OCI-LY1 (cell line): ENCODE results near the gene HOMER2.

ENCODE experiments used
- H2AFZ ChIP-seq: fragments of 200-600 bp; sonication (generic), shearing (Covaris generic); 2 replicates; pipeline ENCODE4 v1.6.0; 2014; ENCODE audit warnings: antibody characterized with exemption, mild to moderate bottlenecking, low read length
- H3F3A ChIP-seq: fragments of 200-600 bp; sonication (generic), shearing (Covaris generic); 2 replicates; pipeline ENCODE4 v1.6.0; 2014; ENCODE audit warnings: mild to moderate bottlenecking, antibody characterized with exemption, low read length, moderate library complexity; ENCODE audit not compliant: insufficient read depth
- H3K27ac ChIP-seq: fragments of 200-600 bp; sonication (generic); 2 replicates; pipeline ENCODE4 v1.5.1; 2014; ENCODE audit warnings: low read length, mixed run types, mild to moderate bottlenecking, low read depth; ENCODE audit not compliant: poor library complexity, severe bottlenecking
- H3K27me3 ChIP-seq: fragments of 200-600 bp; sonication (generic); 2 replicates; pipeline ENCODE4 v1.6.0; 2014; ENCODE audit warnings: antibody characterized with exemption, mild to moderate bottlenecking, low read length, moderate library complexity; ENCODE audit not compliant: insufficient read depth
- H3K36me3 ChIP-seq: fragments of 200-600 bp; sonication (generic); 2 replicates; pipeline ENCODE4 v1.6.1; 2014; ENCODE audit warnings: mild to moderate bottlenecking, antibody characterized with exemption, low read length, moderate library complexity, mixed read lengths; ENCODE audit not compliant: insufficient read depth
- H3K4me1 ChIP-seq: fragments of 200-600 bp; sonication (generic); 2 replicates; pipeline ENCODE4 v1.5.1; 2014; ENCODE audit warnings: mild to moderate bottlenecking, low read length, moderate library complexity; ENCODE audit not compliant: insufficient read depth, severe bottlenecking
- H3K4me2 ChIP-seq: fragments of 200-600 bp; sonication (generic), shearing (Covaris generic); 2 replicates; pipeline ENCODE4 v1.6.1; 2014; ENCODE audit warnings: low read length
- H3K4me3 ChIP-seq: fragments of 200-600 bp; sonication (generic); 2 replicates; pipeline ENCODE4 v1.5.1; 2014; ENCODE audit warnings: low read length, low read depth, mild to moderate bottlenecking, mixed read lengths; ENCODE audit not compliant: poor library complexity, severe bottlenecking
- H3K79me2 ChIP-seq: fragments of 200-600 bp; shearing (Covaris generic); 2 replicates; pipeline ENCODE4 v1.6.1; 2016; ENCODE audit warnings: mixed run types, low read length, mixed read lengths; ENCODE audit not compliant: insufficient read depth
- H3K9ac ChIP-seq: fragments of 200-600 bp; sonication (generic), shearing (Covaris generic); 2 replicates; pipeline ENCODE4 v1.6.1; 2014; ENCODE audit warnings: mild to moderate bottlenecking, low read length, mixed read lengths
- H3K9me2 ChIP-seq: fragments of 200-600 bp; sonication (generic), shearing (Covaris generic); 2 replicates; pipeline ENCODE4 v1.6.1; 2014; ENCODE audit warnings: low read depth, mild to moderate bottlenecking, low read length, mixed read lengths
- H3K9me3 ChIP-seq: fragments of 200-600 bp; shearing (Covaris generic); 2 replicates; pipeline ENCODE4 v1.6.1; 2014; ENCODE audit warnings: low read length, mixed read lengths
- H4K20me1 ChIP-seq: fragments of 200-600 bp; sonication (generic), shearing (Covaris generic); 2 replicates; pipeline ENCODE4 v1.6.0; 2016; ENCODE audit warnings: mild to moderate bottlenecking, low read length; ENCODE audit not compliant: insufficient read depth
- EZH2 ChIP-seq: fragments of 200-600 bp; sonication (generic), shearing (Covaris generic); IDR thresholded peaks from 2 replicates; pipeline ENCODE4 v1.8.0; 2017; ENCODE audit warnings: borderline replicate concordance, mixed run types, mild to moderate bottlenecking, antibody characterized with exemption, low read length, moderate library complexity, mixed read lengths
- TF ChIP-seq, protein P1 (sequence below): fragments of 200-600 bp; sonication (generic), shearing (Covaris generic); IDR thresholded peaks from 2 replicates; pipeline ENCODE4 v1.5.1; 2017; ENCODE audit warnings: mild to moderate bottlenecking, antibody characterized with exemption, low read length, moderate library complexity, mixed read lengths

The HOMER2 gene

DNA sequence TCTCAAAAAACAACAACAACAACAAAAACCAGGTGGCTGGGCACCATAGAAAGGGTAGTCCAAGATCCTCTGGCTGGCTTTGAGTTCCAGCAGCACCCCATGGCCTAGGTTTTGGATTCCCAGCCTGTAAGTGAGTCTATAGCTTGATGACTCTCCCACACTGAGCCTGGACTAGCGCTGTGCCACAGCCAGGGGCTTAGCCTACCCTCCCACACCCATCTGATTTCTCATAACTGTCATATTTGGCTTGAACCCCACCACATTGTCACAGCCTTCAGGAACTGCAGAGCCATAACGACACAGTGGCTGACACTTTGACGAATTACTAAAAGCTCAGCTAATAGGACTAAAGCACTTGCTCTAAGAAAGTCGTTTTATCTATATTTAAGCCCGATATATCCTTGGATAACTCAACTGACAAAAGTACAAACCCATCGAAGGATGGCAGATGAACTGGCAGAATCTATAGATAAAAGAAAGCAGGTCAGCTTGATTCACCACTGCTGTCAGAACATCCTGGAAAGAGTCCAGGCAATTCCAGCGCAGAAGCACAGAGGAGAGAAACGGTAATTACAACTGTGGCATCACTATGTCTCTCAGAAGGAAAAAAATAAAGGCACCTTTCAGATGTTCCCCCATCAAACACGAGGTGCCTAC lies 62.1 kb downstream of the HOMER2 start:
- Histone ChIP-seq H3K27ac (no peak overlapping the region), H3K9me3 (no peaks in the 10 kb centered on the region), H2AFZ (no peak overlapping the region), H3K4me1 (no peaks in the 10 kb centered on the region), H3K4me2 (no peak overlapping the region), H3K9me2 (no peaks in the 10 kb centered on the region), H4K20me1 (no peaks in the 10 kb centered on the region), H3K79me2 (no peaks in the 10 kb centered on the region), H3K9ac (no peak overlapping the region), H3K4me3 (no peak overlapping the region), H3F3A (no peaks in the 10 kb centered on the region), H3K36me3 (no peaks in the 10 kb centered on the region), H3K27me3 (no peaks in the 10 kb centered on the region)
- TF ChIP-seq, protein P1, sequence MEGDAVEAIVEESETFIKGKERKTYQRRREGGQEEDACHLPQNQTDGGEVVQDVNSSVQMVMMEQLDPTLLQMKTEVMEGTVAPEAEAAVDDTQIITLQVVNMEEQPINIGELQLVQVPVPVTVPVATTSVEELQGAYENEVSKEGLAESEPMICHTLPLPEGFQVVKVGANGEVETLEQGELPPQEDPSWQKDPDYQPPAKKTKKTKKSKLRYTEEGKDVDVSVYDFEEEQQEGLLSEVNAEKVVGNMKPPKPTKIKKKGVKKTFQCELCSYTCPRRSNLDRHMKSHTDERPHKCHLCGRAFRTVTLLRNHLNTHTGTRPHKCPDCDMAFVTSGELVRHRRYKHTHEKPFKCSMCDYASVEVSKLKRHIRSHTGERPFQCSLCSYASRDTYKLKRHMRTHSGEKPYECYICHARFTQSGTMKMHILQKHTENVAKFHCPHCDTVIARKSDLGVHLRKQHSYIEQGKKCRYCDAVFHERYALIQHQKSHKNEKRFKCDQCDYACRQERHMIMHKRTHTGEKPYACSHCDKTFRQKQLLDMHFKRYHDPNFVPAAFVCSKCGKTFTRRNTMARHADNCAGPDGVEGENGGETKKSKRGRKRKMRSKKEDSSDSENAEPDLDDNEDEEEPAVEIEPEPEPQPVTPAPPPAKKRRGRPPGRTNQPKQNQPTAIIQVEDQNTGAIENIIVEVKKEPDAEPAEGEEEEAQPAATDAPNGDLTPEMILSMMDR, result no peak
- no peak for TF ChIP-seq EZH2

DNA sequence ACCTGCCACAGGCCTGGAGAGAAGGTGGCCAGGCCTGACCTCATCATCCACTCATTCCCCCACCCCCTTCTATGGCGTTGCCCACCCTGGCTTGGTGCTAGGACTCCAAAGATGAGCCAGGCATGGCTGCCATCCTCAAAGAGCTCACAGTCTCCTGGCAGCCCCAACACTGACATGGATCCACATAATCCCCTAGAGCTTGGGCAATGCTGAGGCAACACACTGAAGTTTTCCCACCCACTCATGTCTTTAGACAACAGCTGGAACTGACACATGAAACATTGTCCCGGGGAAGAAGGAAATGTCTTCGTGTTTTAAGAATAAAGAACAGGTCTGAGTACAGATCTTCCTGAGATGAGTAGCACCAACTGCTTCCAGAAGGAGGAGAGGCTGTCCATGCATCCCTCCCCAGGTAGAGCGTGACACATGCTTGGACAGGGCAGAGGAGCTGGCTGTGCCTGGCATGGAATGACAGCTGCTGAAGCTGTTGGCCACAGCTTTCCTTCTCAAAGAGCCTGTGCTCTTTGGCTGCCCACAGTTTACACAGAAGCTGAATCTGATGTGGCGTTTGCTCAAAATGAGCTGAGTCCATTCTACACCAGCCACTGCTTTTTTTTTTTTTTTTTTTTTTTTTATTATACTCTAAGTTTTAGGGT lies 70.1 kb downstream of the HOMER2 start:
- no peaks in the 10 kb centered on the region for H3K36me3 ChIP-seq
- no peak overlapping the region for H3K4me2 ChIP-seq
- no peaks in the 10 kb centered on the region for H3K4me1 ChIP-seq
- H3F3A ChIP-seq, result no peaks in the 10 kb centered on the region
- no peak overlapping the region for H3K27ac ChIP-seq
- H3K79me2 ChIP-seq, result no peaks in the 10 kb centered on the region
- TF ChIP-seq EZH2, result no peak
- TF ChIP-seq, protein P1, result no peak
- no peak overlapping the region for H3K4me3 ChIP-seq
- H3K9me3 ChIP-seq, result no peaks in the 10 kb centered on the region
- no peak overlapping the region for H2AFZ ChIP-seq
- H3K9ac ChIP-seq, result no peak overlapping the region
- no peaks in the 10 kb centered on the region for H3K9me2 ChIP-seq
- no peaks in the 10 kb centered on the region for H4K20me1 ChIP-seq
- 0 out of 2 replicates have a peak, but pooled peaks cover 3% of the 10 kb centered on the region for H3K27me3 ChIP-seq

DNA sequence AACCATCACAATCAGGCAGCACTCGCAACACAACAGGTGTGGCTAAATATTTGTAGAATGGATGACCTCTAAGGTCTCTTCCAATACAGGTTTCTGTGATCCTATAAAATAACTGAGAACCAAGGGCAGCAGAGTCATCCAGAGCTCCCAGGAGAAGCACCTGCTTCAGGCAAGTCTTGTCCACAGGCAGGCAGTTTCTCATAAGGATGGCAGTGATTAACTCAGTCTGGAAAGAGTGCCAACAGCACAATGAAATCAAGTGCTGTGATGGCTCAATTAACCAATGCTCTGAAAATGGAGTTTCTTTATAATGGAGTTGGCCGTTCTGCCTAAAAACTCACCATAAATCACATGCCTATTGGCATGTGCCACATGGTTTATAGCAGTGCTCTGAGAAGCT lies 70.8 kb downstream of the HOMER2 start:
- no peaks in the 10 kb centered on the region for H3K4me1 ChIP-seq
- no peaks in the 10 kb centered on the region for H3F3A ChIP-seq
- no peak overlapping the region for H3K27ac ChIP-seq
- 0 out of 2 replicates have a peak, but pooled peaks cover 3% of the 10 kb centered on the region for H3K27me3 ChIP-seq
- H3K4me2 ChIP-seq, result no peak overlapping the region
- no peaks in the 10 kb centered on the region for H3K9me2 ChIP-seq
- TF ChIP-seq EZH2, result no peak
- TF ChIP-seq, protein P1, result no peak
- H3K9ac ChIP-seq, result no peak overlapping the region
- no peak overlapping the region for H3K4me3 ChIP-seq
- H3K9me3 ChIP-seq, result no peaks in the 10 kb centered on the region
- H2AFZ ChIP-seq, result no peak overlapping the region
- H3K36me3 ChIP-seq, result no peaks in the 10 kb centered on the region
- H3K79me2 ChIP-seq, result no peaks in the 10 kb centered on the region
- no peaks in the 10 kb centered on the region for H4K20me1 ChIP-seq
